H1 (cell line): Measurements from ENCODE around the gene DDX56. TPM values are rescaled to one million over a fixed set of nuclear protein-coding genes. Genes with fewer than 3 reads are reported as not detected.

Experiments used
- CTCF ChIA-PET: fragments of 300-600 bp; sonication (Branson Sonifier 250); formaldehyde crosslinking; loops from one replicate; lab custom pipeline; 2021; ENCODE audit not compliant: partially characterized antibody; lab: Charles Lee
- POLR2A ChIA-PET: fragments of 300-600 bp; sonication (Branson Sonifier 250); formaldehyde crosslinking; loops from one replicate; lab custom pipeline; 2021; ENCODE audit warnings: inconsistent platforms; ENCODE audit not compliant: partially characterized antibody; lab: Charles Lee
- DNase-seq, 2 experiments: peaks; one replicate each; pipeline versions ENCODE4 v3.0.0 to v3.0.0-alpha.2; 2010 to 2022; ENCODE audit warnings: low spot score in 2 of 2, low read depth in 1 of 2, mixed read lengths in 1 of 2
- FAIRE-seq: peaks from 2 replicates; lab custom pipeline; 2011; peaks lifted over from hg19 to GRCh38; lab: Jason Lieb, UNC
- H2AFZ ChIP-seq: 2 replicates; pipeline ENCODE4 v1.8.1; 2012; ENCODE audit warnings: low read length, inconsistent platforms
- H2AK5ac ChIP-seq: 2 replicates; pipeline ENCODE4 v1.6.1; 2013; ENCODE audit warnings: low read depth, low read length
- H2BK120ac ChIP-seq: replicated peaks from 2 replicates; pipeline ENCODE3; 2013; ENCODE audit warnings: low read depth, low read length, inconsistent platforms
- H2BK12ac ChIP-seq: 2 replicates; pipeline ENCODE4 v1.6.1; 2013; ENCODE audit warnings: low read depth, low read length
- H2BK15ac ChIP-seq: 2 replicates; pipeline ENCODE4 v1.6.1; 2013; ENCODE audit warnings: low read length
- H2BK20ac ChIP-seq: 2 replicates; pipeline ENCODE4 v1.6.1; 2013; ENCODE audit warnings: low read length
- H2BK5ac ChIP-seq: 2 replicates; pipeline ENCODE4 v1.6.1; 2013; ENCODE audit warnings: low read depth, low read length
- H3K14ac ChIP-seq: 2 replicates; pipeline ENCODE4 v1.6.1; 2013; ENCODE audit warnings: inconsistent platforms; ENCODE audit not compliant: insufficient read length
- H3K18ac ChIP-seq: 2 replicates; pipeline ENCODE4 v1.6.1; 2013; ENCODE audit warnings: low read length; ENCODE audit errors: extremely low read depth
- H3K23ac ChIP-seq: 2 replicates; pipeline ENCODE4 v1.6.1; 2013; ENCODE audit warnings: inconsistent platforms; ENCODE audit not compliant: insufficient read length
- H3K23me2 ChIP-seq: 2 replicates; pipeline ENCODE4 v1.6.1; 2013; ENCODE audit warnings: low read depth, low read length
- H3K27ac ChIP-seq: 2 replicates; pipeline ENCODE4 v1.6.1; 2011; ENCODE audit warnings: low read depth, low read length, inconsistent platforms
- H3K27me3 ChIP-seq, 4 experiments: replicated peaks in 1 of 4; 1 replicate in 1 of 4; 2 replicates in 3 of 4; pipeline versions ENCODE4 v1.6.1 to v1.8.1; 2011 to 2013; ENCODE audit warnings: low read length in 3 of 4, mild to moderate bottlenecking in 3 of 4, inconsistent platforms in 2 of 4, mixed read lengths in 2 of 4, moderate library complexity in 1 of 4; ENCODE audit not compliant: control insufficient read depth in 3 of 4, insufficient read depth in 3 of 4; ENCODE audit errors: extremely low read depth in 1 of 4
- H3K36me3 ChIP-seq, 4 experiments: 2 replicates each; pipeline versions ENCODE4 v1.6.1 to v1.8.1; 2011 to 2013; ENCODE audit warnings: mild to moderate bottlenecking in 4 of 4, low read length in 3 of 4, moderate library complexity in 2 of 4, control low read depth in 1 of 4, inconsistent platforms in 1 of 4; ENCODE audit not compliant: insufficient read depth in 4 of 4, control insufficient read depth in 2 of 4
- H3K4ac ChIP-seq: replicated peaks from 2 replicates; pipeline ENCODE3; 2013; ENCODE audit warnings: low read length, low read depth, mixed read lengths, inconsistent platforms; ENCODE audit not compliant: insufficient read length
- H3K4me1 ChIP-seq, 4 experiments: replicated peaks in 1 of 4; 1 replicate in 1 of 4; 2 replicates in 3 of 4; pipeline versions ENCODE4 v1.6.1 to v1.8.1; 2011 to 2013; ENCODE audit warnings: low read length in 3 of 4, inconsistent platforms in 2 of 4, mixed read lengths in 1 of 4; ENCODE audit not compliant: insufficient read depth in 4 of 4, control insufficient read depth in 3 of 4
- H3K4me2 ChIP-seq, 2 experiments: 2 replicates each; pipeline versions ENCODE4 v1.6.1 to v1.8.1; 2011 to 2013; ENCODE audit warnings: low read depth in 2 of 2, low read length in 2 of 2, control low read depth in 1 of 2, inconsistent platforms in 1 of 2, mild to moderate bottlenecking in 1 of 2; ENCODE audit not compliant: insufficient read depth in 1 of 2
- H3K4me3 ChIP-seq, 4 experiments: fragments of 200-600, 300-600 bp in 1 of 4; sonication (generic), shearing (Covaris generic), sonication (Bioruptor Twin) in 1 of 4; 2 replicates each; pipeline versions ENCODE4 v1.5.1 to v1.8.1; 2011 to 2016; ENCODE audit warnings: low read length in 4 of 4, low read depth in 3 of 4, control low read depth in 2 of 4, inconsistent platforms in 2 of 4, mild to moderate bottlenecking in 2 of 4, mixed read lengths in 1 of 4, moderate library complexity in 1 of 4; ENCODE audit not compliant: insufficient read depth in 2 of 4; ENCODE audit errors: extremely low read depth in 1 of 4
- H3K56ac ChIP-seq: replicated peaks from 2 replicates; pipeline ENCODE3; 2013; ENCODE audit warnings: low read depth, mild to moderate bottlenecking, mixed read lengths, low read length, inconsistent platforms; ENCODE audit not compliant: insufficient read length
- H3K79me1 ChIP-seq: 2 replicates; pipeline ENCODE4 v1.6.1; 2013; ENCODE audit warnings: low read depth, low read length, control low read depth
- H3K79me2 ChIP-seq, 2 experiments: 2 replicates each; pipeline versions ENCODE4 v1.6.1 to v1.8.1; 2012 to 2013; ENCODE audit warnings: low read length in 2 of 2, mild to moderate bottlenecking in 2 of 2, inconsistent platforms in 1 of 2; ENCODE audit not compliant: insufficient read depth in 2 of 2, control insufficient read depth in 1 of 2
- H3K9ac ChIP-seq, 4 experiments: replicated peaks in 1 of 4; 1 replicate in 1 of 4; 2 replicates in 3 of 4; pipeline versions ENCODE4 v1.6.1 to v1.8.1; 2011 to 2013; ENCODE audit warnings: low read depth in 3 of 4, low read length in 3 of 4, control low read depth in 2 of 4, mild to moderate bottlenecking in 2 of 4, moderate library complexity in 2 of 4, inconsistent platforms in 1 of 4; ENCODE audit errors: extremely low read depth in 1 of 4
- H3K9me3 ChIP-seq, 2 experiments: 2 replicates each; pipeline versions ENCODE4 v1.6.1 to v1.8.1; 2012 to 2013; ENCODE audit warnings: mild to moderate bottlenecking in 2 of 2, moderate library complexity in 2 of 2, control low read depth in 1 of 2, inconsistent platforms in 1 of 2, low read depth in 1 of 2, low read length in 1 of 2, mixed read lengths in 1 of 2; ENCODE audit not compliant: insufficient read depth in 2 of 2
- H4K20me1 ChIP-seq, 2 experiments: replicated peaks in 1 of 2; 2 replicates each; pipeline versions ENCODE3 to v1.8.1; 2011 to 2013; ENCODE audit warnings: inconsistent platforms in 2 of 2, low read length in 2 of 2, mild to moderate bottlenecking in 1 of 2; ENCODE audit not compliant: insufficient read depth in 2 of 2, control insufficient read depth in 1 of 2
- H4K5ac ChIP-seq: 2 replicates; pipeline ENCODE4 v1.6.1; 2013; ENCODE audit warnings: low read length, low read depth, mixed read lengths, inconsistent platforms; ENCODE audit not compliant: insufficient read length
- H4K8ac ChIP-seq: 2 replicates; pipeline ENCODE4 v1.8.0; 2013; ENCODE audit warnings: mild to moderate bottlenecking, moderate library complexity, low read length, inconsistent platforms; ENCODE audit not compliant: insufficient read depth; ENCODE audit errors: extremely low read depth
- H4K91ac ChIP-seq: replicated peaks from 2 replicates; pipeline ENCODE3; 2013; ENCODE audit warnings: low read length, mixed read lengths, inconsistent platforms; ENCODE audit not compliant: insufficient read length
- CBX5 ChIP-seq: fragments of 300-800, 300-1000 bp; sonication (generic); IDR thresholded peaks from 2 replicates; pipeline ENCODE4 v1.7.1; 2016; ENCODE audit warnings: antibody characterized with exemption, low read length, low read depth
- CHD2 ChIP-seq: IDR thresholded peaks from 2 replicates; pipeline ENCODE4 v1.6.1; 2012; ENCODE audit warnings: low read length, improper control_type of control experiment
- GABPA ChIP-seq: IDR thresholded peaks from 2 replicates; pipeline ENCODE4 v1.6.1; 2011; ENCODE audit warnings: mild to moderate bottlenecking, low read length, moderate library complexity, borderline replicate concordance; ENCODE audit not compliant: insufficient read depth
- GTF2F1 ChIP-seq: IDR thresholded peaks from 2 replicates; pipeline ENCODE4 v1.6.1; 2012; ENCODE audit warnings: low read depth, low read length, improper control_type of control experiment, borderline replicate concordance
- KDM5A ChIP-seq: fragments of 200-600 bp; IDR thresholded peaks from 2 replicates; pipeline ENCODE4 v1.7.1; 2012; ENCODE audit warnings: mild to moderate bottlenecking, low read length, inconsistent platforms, mixed read lengths
- POU5F1 ChIP-seq: IDR thresholded peaks from 2 replicates; pipeline ENCODE4 v1.6.1; 2011; ENCODE audit warnings: low read depth, mild to moderate bottlenecking, low read length, moderate library complexity
- TAF1 ChIP-seq: IDR thresholded peaks from 2 replicates; pipeline ENCODE4 v1.6.1; 2011; ENCODE audit warnings: mild to moderate bottlenecking, low read depth, low read length
- TEAD4 ChIP-seq: IDR thresholded peaks from 2 replicates; pipeline ENCODE4 v1.6.1; 2012; ENCODE audit warnings: low read depth, low read length, inconsistent platforms, mixed read lengths
- WGBS, 2 experiments: shearing (Covaris generic) in 1 of 2; methylation state at CpG; one replicate each; pipeline versions ENCODE4 v1.1.6 to v1.1.7; 2013 to 2015; ENCODE audit warnings: low lambda C conversion rate in 2 of 2, mixed read lengths in 2 of 2, inconsistent platforms in 1 of 2, low coverage in 1 of 2, missing lambda C conversion rate in 1 of 2; ENCODE audit not compliant: insufficient replicate concordance in 2 of 2, insufficient coverage in 1 of 2, insufficient read length in 1 of 2; ENCODE audit errors: extremely low coverage in 1 of 2, missing lambda C conversion rate in 1 of 2; 5-methylcytosine and 5-hydroxymethylcytosine counted together
- polyA plus RNA-seq, 7 experiments: library from polyadenylated mRNA; depleted of rRNA in 3 of 7; stranded (reverse) in 5 of 7; unstranded in 2 of 7; fragments of >200 nt in 5 of 7; fragments of 200-250 nt in 2 of 7; gene quantifications; 1 replicate in 5 of 7; 2 replicates in 1 of 7; 4 replicates in 1 of 7; pipeline versions ENCODE4 v1.2.1 to v1.2.3, GENCODE V29; 2011 to 2013; ENCODE audit warnings: missing spikeins in 2 of 7, mixed read lengths in 2 of 7
- total RNA-seq: library from RNA; stranded (reverse); fragmentation: NEBNext Ultra II Directional; extraction: Animal tissue kit (Norgen Biotek cat#: 25700); gene quantifications from 2 replicates; pipeline ENCODE4 v1.2.1, GENCODE V29; 2021
- TF ChIP-seq, protein P1 (sequence below): IDR thresholded peaks from 2 replicates; pipeline ENCODE4 v1.6.1; 2012; ENCODE audit warnings: inconsistent platforms
- TF ChIP-seq, protein P2 (sequence below), 3 experiments: IDR thresholded peaks; 1 replicate in 2 of 3; 2 replicates in 1 of 3; pipeline versions ENCODE4 v1.5.1 to v1.6.1; 2011; ENCODE audit warnings: low read length in 3 of 3, mild to moderate bottlenecking in 3 of 3, inconsistent platforms in 2 of 3, low read depth in 1 of 3, moderate library complexity in 1 of 3; ENCODE audit not compliant: insufficient read depth in 1 of 3; ENCODE audit errors: control extremely low read depth in 1 of 3
- TF ChIP-seq, protein P3 (sequence below): IDR thresholded peaks from 2 replicates; pipeline ENCODE4 v1.6.1; 2011; ENCODE audit warnings: low read depth, mild to moderate bottlenecking, low read length; ENCODE audit not compliant: insufficient read depth

The DDX56 gene
- total and polyA plus RNA-seq, 2 of the 8 experiments (the other 6 are each of a cell fraction or from before 2014, with no cell fraction given), result 56.9 to 81.6 TPM

DNA sequence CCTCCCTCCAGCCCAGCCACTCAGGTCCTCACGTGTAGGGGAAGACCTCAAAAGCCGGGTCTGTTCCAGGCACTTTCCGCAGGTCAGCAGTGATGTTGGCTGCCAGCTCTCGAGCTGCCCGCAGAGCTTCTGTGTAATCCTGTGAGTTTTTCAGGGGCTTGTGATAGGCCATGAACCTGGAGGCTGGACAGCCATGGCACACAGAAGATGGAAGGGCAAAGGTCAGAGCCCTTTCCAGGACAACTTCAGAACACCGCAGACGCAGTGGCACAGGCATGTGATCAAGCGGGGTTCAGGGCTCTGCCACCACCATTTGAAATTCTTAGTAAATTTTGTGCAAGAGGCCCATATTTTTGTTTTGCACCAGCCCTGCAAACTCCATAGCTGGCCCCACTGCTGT lies 56.5 kb downstream of the DDX56 start:
- H2BK12ac ChIP-seq, result no peak overlapping the region
- no peaks in the 10 kb centered on the region for H3K36me3 ChIP-seq
- no peak overlapping the region for H3K18ac ChIP-seq
- no peaks in the 10 kb centered on the region for H3K79me1 ChIP-seq
- no peaks in the 10 kb centered on the region for H3K79me2 ChIP-seq
- H4K8ac ChIP-seq, result no peak overlapping the region
- CTCF ChIA-PET, result interaction anchor here (1.0 to 1.3 kb wide), 2 partner anchors 17 to 168 kb away, joined by 3 read pairs; no protein-coding TSS in a partner anchor
- H4K5ac ChIP-seq, result no peak overlapping the region
- H3K4me1 ChIP-seq, result no peaks in the 10 kb centered on the region
- no peak overlapping the region for H3K4me3 ChIP-seq
- POLR2A ChIA-PET, result interaction anchor here (0.9 kb wide), 1 partner anchor 10 kb away, joined by 3 read pairs; no protein-coding TSS in a partner anchor
- 97% methylated on average over 8 of the region's 8 CpGs; no CpG with 5 or more reads in 1 of the 2 experiments for WGBS, 2 experiments
- H3K27me3 ChIP-seq, result no peaks in the 10 kb centered on the region
- no peak overlapping the region for H3K23ac ChIP-seq
- H3K9me3 ChIP-seq, result no peaks in the 10 kb centered on the region
- no peak overlapping the region for H2AFZ ChIP-seq
- FAIRE-seq, result no peak
- no peak overlapping the region for H3K4me2 ChIP-seq
- H2BK15ac ChIP-seq, result no peak overlapping the region
- no peak overlapping the region for H3K9ac ChIP-seq
- H3K23me2 ChIP-seq, result no peaks in the 10 kb centered on the region
- no peak for DNase-seq
- H3K56ac ChIP-seq, result no peak overlapping the region
- no peak overlapping the region for H4K91ac ChIP-seq
- H4K20me1 ChIP-seq, result no peaks in the 10 kb centered on the region
- H3K14ac ChIP-seq, result no peak overlapping the region
- H2BK20ac ChIP-seq, result no peak overlapping the region
- H2BK120ac ChIP-seq, result no peak overlapping the region
- no peak overlapping the region for H2AK5ac ChIP-seq
- H2BK5ac ChIP-seq, result no peak overlapping the region; the same call in 1 of the 2 replicates
- no peak overlapping the region for H3K27ac ChIP-seq
- H3K4ac ChIP-seq, result no peak overlapping the region
- no peak for TF ChIP-seq GTF2F1
- TF ChIP-seq TEAD4, result no peak
- TF ChIP-seq, protein P1, sequence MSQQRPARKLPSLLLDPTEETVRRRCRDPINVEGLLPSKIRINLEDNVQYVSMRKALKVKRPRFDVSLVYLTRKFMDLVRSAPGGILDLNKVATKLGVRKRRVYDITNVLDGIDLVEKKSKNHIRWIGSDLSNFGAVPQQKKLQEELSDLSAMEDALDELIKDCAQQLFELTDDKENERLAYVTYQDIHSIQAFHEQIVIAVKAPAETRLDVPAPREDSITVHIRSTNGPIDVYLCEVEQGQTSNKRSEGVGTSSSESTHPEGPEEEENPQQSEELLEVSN, result no peak
- no peak for TF ChIP-seq CBX5
- no peak for TF ChIP-seq TAF1
- TF ChIP-seq GABPA, result no peak
- no peak for TF ChIP-seq CHD2
- TF ChIP-seq KDM5A, result no peak
- TF ChIP-seq, protein P2, sequence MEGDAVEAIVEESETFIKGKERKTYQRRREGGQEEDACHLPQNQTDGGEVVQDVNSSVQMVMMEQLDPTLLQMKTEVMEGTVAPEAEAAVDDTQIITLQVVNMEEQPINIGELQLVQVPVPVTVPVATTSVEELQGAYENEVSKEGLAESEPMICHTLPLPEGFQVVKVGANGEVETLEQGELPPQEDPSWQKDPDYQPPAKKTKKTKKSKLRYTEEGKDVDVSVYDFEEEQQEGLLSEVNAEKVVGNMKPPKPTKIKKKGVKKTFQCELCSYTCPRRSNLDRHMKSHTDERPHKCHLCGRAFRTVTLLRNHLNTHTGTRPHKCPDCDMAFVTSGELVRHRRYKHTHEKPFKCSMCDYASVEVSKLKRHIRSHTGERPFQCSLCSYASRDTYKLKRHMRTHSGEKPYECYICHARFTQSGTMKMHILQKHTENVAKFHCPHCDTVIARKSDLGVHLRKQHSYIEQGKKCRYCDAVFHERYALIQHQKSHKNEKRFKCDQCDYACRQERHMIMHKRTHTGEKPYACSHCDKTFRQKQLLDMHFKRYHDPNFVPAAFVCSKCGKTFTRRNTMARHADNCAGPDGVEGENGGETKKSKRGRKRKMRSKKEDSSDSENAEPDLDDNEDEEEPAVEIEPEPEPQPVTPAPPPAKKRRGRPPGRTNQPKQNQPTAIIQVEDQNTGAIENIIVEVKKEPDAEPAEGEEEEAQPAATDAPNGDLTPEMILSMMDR (IDR thresholded peaks at IDR 0.05; ENCODE audit: control extremely low read depth in 1 of 3, insufficient read depth in 1 of 3, low read depth in 1 of 3, low read length in 3 of 3), result no peak
- TF ChIP-seq, protein P3, sequence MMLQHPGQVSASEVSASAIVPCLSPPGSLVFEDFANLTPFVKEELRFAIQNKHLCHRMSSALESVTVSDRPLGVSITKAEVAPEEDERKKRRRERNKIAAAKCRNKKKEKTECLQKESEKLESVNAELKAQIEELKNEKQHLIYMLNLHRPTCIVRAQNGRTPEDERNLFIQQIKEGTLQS, result no peak
- TF ChIP-seq POU5F1, result no peak
